Prostate gland (tissue), 2 donors: ENCODE data around the gene XBP1.
A peak's percentile ranks its signal among the peaks of the same experiment; 100 is the strongest.

Experiments
- POLR2AphosphoS5 ChIP-seq: sonication (generic); formaldehyde crosslinking; IDR thresholded peaks from one replicate; pipeline ENCODE4 v1.6.1; 2017; ENCODE audit warnings: antibody characterized with exemption
- TF ChIP-seq, protein P1 (sequence below), 4 experiments: fragments of 200-600 bp in 2 of 4; fragments of 450-650 bp in 2 of 4; sonication (generic) in 2 of 4; IDR thresholded peaks; 1 replicate in 3 of 4; 2 replicates in 1 of 4; pipeline ENCODE4 v1.5.1; 2016 to 2019; ENCODE audit warnings: antibody characterized with exemption in 4 of 4, mild to moderate bottlenecking in 2 of 4, moderate library complexity in 2 of 4

DNA sequence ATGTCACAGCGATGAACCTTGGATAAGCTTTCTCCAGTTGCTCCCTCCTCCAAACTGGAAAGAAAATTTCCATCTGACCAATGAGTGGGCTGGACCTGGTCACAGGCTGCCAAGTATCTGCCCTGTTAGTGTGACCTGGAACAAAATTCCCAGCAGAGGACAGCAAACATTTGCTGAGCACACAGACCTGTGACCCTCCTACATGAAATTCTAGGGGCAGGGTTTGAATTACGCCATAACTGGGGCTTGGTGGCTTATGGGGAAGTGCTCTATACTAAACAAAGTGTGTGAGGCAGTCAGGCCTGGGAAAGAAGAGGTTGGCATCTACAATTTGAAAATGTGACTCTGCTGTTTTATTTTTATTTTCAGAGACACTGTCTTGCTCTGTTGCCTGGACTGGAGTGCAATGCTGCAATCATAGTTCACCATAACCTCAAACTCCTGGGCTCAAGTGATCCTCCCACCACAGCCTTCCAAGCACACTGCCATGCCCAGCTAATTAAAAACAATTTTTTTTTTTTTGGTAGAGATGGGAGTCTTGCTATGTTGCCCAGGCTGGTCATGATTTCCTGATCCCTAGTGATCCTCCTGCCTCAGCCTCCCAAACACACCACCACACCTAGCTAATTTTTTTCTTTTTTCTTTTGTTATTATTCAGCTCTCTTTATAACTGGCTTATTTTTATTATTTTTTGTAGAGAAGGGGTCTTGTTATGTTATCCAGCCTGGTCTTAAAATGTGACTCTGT lies 13.6 kb upstream of the XBP1 start:
- TF ChIP-seq, protein P1, sequence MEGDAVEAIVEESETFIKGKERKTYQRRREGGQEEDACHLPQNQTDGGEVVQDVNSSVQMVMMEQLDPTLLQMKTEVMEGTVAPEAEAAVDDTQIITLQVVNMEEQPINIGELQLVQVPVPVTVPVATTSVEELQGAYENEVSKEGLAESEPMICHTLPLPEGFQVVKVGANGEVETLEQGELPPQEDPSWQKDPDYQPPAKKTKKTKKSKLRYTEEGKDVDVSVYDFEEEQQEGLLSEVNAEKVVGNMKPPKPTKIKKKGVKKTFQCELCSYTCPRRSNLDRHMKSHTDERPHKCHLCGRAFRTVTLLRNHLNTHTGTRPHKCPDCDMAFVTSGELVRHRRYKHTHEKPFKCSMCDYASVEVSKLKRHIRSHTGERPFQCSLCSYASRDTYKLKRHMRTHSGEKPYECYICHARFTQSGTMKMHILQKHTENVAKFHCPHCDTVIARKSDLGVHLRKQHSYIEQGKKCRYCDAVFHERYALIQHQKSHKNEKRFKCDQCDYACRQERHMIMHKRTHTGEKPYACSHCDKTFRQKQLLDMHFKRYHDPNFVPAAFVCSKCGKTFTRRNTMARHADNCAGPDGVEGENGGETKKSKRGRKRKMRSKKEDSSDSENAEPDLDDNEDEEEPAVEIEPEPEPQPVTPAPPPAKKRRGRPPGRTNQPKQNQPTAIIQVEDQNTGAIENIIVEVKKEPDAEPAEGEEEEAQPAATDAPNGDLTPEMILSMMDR (IDR thresholded peaks at IDR 0.05): no peak
- peak; percentile 18 for TF ChIP-seq POLR2AphosphoS5
